HEK293 (cell line): ENCODE measurements around the gene MST1R.

Source experiments
- CTCF ChIA-PET: fragments of 350-600 bp; formaldehyde crosslinking; extraction: SDS; loops from one replicate; lab custom pipeline; 2021; ENCODE audit warnings: antibody characterized with exemption; lab: Yijun Ruan, JAX
- POLR2A ChIA-PET: fragments of 300-600 bp; formaldehyde crosslinking; extraction: SDS; loops from one replicate; lab custom pipeline; 2020; ENCODE audit warnings: antibody characterized with exemption, inconsistent platforms; lab: Yijun Ruan, JAX
- H3K27ac ChIP-seq: fragments of 200-500 bp; sonication (Bioruptor generic); 2 replicates; pipeline ENCODE4 v1.5.1; 2014; ENCODE audit warnings: low read depth, low read length, control low read depth, inconsistent platforms; ENCODE audit errors: extremely low read depth
- H3K36me3 ChIP-seq, 2 experiments: fragments of 200-500 bp in 1 of 2; sonication (Bioruptor generic) in 1 of 2; 1 replicate in 1 of 2; 2 replicates in 1 of 2; pipeline ENCODE4 v1.5.1; 2014 to 2017; ENCODE audit warnings: inconsistent platforms in 2 of 2, low read length in 2 of 2; ENCODE audit not compliant: control insufficient read depth in 2 of 2, insufficient read depth in 1 of 2
- H3K4me1 ChIP-seq: fragments of 200-500 bp; sonication (Bioruptor generic); 2 replicates; pipeline ENCODE4 v1.5.1; 2014; ENCODE audit warnings: mild to moderate bottlenecking, low read length, inconsistent platforms; ENCODE audit not compliant: control insufficient read depth, insufficient read depth
- H3K4me3 ChIP-seq: 2 replicates; pipeline ENCODE4 v1.5.1; 2011; ENCODE audit warnings: low read depth, mild to moderate bottlenecking, control low read depth, low read length, moderate library complexity
- H3K9me3 ChIP-seq: fragments of 200-500 bp; sonication (Bioruptor generic); 2 replicates; pipeline ENCODE4 v1.5.1; 2014; ENCODE audit warnings: low read depth, low read length, inconsistent platforms; ENCODE audit not compliant: control insufficient read depth, insufficient read depth
- REPIN1 ChIP-seq: fragments of 450-650 bp; formaldehyde crosslinking; IDR thresholded peaks from 2 replicates; pipeline ENCODE4 v1.5.1; 2017; ENCODE audit warnings: missing biosample characterization, missing genetic modification characterization, low read depth
- TSHZ1 ChIP-seq: fragments of 450-650 bp; formaldehyde crosslinking; IDR thresholded peaks from 2 replicates; pipeline ENCODE4 v1.5.1; 2016; ENCODE audit warnings: missing biosample characterization, missing genetic modification characterization, borderline replicate concordance
- ZBTB7A ChIP-seq: fragments of 450-650 bp; formaldehyde crosslinking; IDR thresholded peaks from 2 replicates; pipeline ENCODE4 v1.5.1; 2016; ENCODE audit warnings: low read depth, missing biosample characterization, missing genetic modification characterization
- ZEB2 ChIP-seq: fragments of 450-650 bp; formaldehyde crosslinking; IDR thresholded peaks from 2 replicates; pipeline ENCODE4 v1.5.1; 2016; ENCODE audit warnings: missing biosample characterization, missing genetic modification characterization
- ZFP41 ChIP-seq: fragments of 450-650 bp; formaldehyde crosslinking; IDR thresholded peaks from 2 replicates; pipeline ENCODE4 v1.5.1; 2016; ENCODE audit warnings: missing biosample characterization, missing genetic modification characterization, borderline replicate concordance
- ZNF23 ChIP-seq: fragments of 450-650 bp; formaldehyde crosslinking; IDR thresholded peaks from 2 replicates; pipeline ENCODE4 v1.5.1; 2016; ENCODE audit warnings: missing biosample characterization, missing genetic modification characterization, borderline replicate concordance
- ZNF266 ChIP-seq: fragments of 450-650 bp; formaldehyde crosslinking; IDR thresholded peaks from 2 replicates; pipeline ENCODE4 v1.5.1; 2016; ENCODE audit warnings: missing biosample characterization, missing genetic modification characterization, low read depth
- ZNF280C ChIP-seq: fragments of 450-650 bp; formaldehyde crosslinking; IDR thresholded peaks from 2 replicates; pipeline ENCODE4 v1.5.1; 2016; ENCODE audit warnings: missing biosample characterization, missing genetic modification characterization
- ZNF514 ChIP-seq: fragments of 450-650 bp; formaldehyde crosslinking; IDR thresholded peaks from 2 replicates; pipeline ENCODE4 v1.5.1; 2016; ENCODE audit warnings: missing biosample characterization, missing genetic modification characterization
- ZNF629 ChIP-seq: fragments of 450-650 bp; formaldehyde crosslinking; IDR thresholded peaks from 2 replicates; pipeline ENCODE4 v1.5.1; 2017; ENCODE audit warnings: missing biosample characterization, missing genetic modification characterization
- TF ChIP-seq, protein P1 (sequence below): fragments of 450-650 bp; formaldehyde crosslinking; IDR thresholded peaks from 2 replicates; pipeline ENCODE4 v1.5.1; 2016; ENCODE audit warnings: missing biosample characterization, missing genetic modification characterization, borderline replicate concordance

Gene MST1R

DNA sequence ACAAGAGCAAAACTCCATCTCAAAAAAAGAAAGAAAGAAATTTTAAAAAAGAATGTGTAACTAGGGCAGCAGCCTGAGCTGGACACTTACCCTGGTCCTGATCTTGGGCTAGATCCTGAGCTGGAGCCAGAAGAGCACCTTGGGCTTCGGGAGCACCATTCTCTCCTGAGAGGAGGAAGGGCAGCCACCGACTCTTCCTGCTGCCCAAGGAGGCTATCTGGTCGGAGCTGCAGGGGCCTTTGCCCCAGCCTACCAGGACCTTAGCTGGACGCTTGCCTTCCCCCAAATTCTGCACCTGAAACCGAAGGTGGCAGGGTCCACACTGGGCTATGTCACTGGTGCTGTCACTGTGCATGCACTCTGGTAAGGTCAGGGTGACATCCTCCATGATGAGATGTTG, 27.1 kb downstream of the MST1R start:
- Histone ChIP-seq H3K9me3 (no peaks in the 10 kb centered on the region), H3K4me3 (no peak overlapping the region)
- POLR2A ChIA-PET, result no interaction called here
- TF ChIP-seq ZNF629 (tag by site-specific recombination) (no peak), REPIN1 (tag by site-specific recombination) (no peak), ZNF266 (tag by site-specific recombination) (no peak), ZBTB7A (tag by site-specific recombination) (no peak), ZEB2 (tag by site-specific recombination) (no peak)
- TF ChIP-seq, all 188 proteins: peak for 0
- Histone ChIP-seq H3K27ac (no peak overlapping the region), H3K36me3 (no peaks in the 10 kb centered on the region), H3K4me1 (no peaks in the 10 kb centered on the region)
- CTCF ChIA-PET, result no interaction called here

- TF ChIP-seq, protein P1, sequence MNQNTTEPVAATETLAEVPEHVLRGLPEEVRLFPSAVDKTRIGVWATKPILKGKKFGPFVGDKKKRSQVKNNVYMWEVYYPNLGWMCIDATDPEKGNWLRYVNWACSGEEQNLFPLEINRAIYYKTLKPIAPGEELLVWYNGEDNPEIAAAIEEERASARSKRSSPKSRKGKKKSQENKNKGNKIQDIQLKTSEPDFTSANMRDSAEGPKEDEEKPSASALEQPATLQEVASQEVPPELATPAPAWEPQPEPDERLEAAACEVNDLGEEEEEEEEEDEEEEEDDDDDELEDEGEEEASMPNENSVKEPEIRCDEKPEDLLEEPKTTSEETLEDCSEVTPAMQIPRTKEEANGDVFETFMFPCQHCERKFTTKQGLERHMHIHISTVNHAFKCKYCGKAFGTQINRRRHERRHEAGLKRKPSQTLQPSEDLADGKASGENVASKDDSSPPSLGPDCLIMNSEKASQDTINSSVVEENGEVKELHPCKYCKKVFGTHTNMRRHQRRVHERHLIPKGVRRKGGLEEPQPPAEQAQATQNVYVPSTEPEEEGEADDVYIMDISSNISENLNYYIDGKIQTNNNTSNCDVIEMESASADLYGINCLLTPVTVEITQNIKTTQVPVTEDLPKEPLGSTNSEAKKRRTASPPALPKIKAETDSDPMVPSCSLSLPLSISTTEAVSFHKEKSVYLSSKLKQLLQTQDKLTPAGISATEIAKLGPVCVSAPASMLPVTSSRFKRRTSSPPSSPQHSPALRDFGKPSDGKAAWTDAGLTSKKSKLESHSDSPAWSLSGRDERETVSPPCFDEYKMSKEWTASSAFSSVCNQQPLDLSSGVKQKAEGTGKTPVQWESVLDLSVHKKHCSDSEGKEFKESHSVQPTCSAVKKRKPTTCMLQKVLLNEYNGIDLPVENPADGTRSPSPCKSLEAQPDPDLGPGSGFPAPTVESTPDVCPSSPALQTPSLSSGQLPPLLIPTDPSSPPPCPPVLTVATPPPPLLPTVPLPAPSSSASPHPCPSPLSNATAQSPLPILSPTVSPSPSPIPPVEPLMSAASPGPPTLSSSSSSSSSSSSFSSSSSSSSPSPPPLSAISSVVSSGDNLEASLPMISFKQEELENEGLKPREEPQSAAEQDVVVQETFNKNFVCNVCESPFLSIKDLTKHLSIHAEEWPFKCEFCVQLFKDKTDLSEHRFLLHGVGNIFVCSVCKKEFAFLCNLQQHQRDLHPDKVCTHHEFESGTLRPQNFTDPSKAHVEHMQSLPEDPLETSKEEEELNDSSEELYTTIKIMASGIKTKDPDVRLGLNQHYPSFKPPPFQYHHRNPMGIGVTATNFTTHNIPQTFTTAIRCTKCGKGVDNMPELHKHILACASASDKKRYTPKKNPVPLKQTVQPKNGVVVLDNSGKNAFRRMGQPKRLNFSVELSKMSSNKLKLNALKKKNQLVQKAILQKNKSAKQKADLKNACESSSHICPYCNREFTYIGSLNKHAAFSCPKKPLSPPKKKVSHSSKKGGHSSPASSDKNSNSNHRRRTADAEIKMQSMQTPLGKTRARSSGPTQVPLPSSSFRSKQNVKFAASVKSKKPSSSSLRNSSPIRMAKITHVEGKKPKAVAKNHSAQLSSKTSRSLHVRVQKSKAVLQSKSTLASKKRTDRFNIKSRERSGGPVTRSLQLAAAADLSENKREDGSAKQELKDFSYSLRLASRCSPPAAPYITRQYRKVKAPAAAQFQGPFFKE (tag by site-specific recombination), result no peak
- TF ChIP-seq ZNF514 (tag by site-specific recombination) (no peak), ZNF23 (tag by site-specific recombination) (no peak), TSHZ1 (tag by site-specific recombination) (no peak), ZFP41 (no peak), ZNF280C (tag by site-specific recombination) (no peak)
These were observed 30.1 kb downstream of the MST1R start for GRCh38 chr3:49873623-49874022.

More at GRCh38 chr3:49873623-49874022, 30.1 kb downstream of the MST1R start:
- Histone ChIP-seq H3K36me3 (no peaks in the 10 kb centered on the region), H3K9me3 (no peaks in the 10 kb centered on the region), H3K27ac (no peak overlapping the region), H3K4me1 (no peaks in the 10 kb centered on the region), H3K4me3 (no peak overlapping the region)
- POLR2A ChIA-PET, result no interaction called here
- CTCF ChIA-PET, result no interaction called here
